Heart right ventricle (tissue), 16 donors: ENCODE results near the gene UNCX. TPM values are rescaled to one million over a fixed set of nuclear protein-coding genes. Genes with fewer than 3 reads are reported as not detected.

Source experiments
- ATAC-seq, 8 donors: fragments of 200-7000 bp; cut with Tn5 transposase; one replicate each; pipeline ENCODE4 v1.9.1; 2020; ENCODE audit warnings: mild to moderate bottlenecking in 8 of 8, moderate library complexity in 8 of 8, moderate number of reproducible peaks in 1 of 8
- DNase-seq, 2 donors: peaks; one replicate each; pipeline ENCODE4 v3.0.0-alpha.2; 2020
- H3K27ac ChIP-seq, 10 donors: fragments of 200-600 bp; sonication (generic) in 2 of 10; one replicate each; pipeline versions ENCODE4 v1.5.0 to v1.8.0; 2020 to 2022; ENCODE audit warnings: mild to moderate bottlenecking in 3 of 10
- H3K27me3 ChIP-seq, 7 donors: fragments of 200-600 bp; one replicate each; pipeline ENCODE4 v1.8.0; 2021 to 2022; ENCODE audit warnings: mild to moderate bottlenecking in 2 of 7
- H3K36me3 ChIP-seq, 9 donors: fragments of 200-600 bp; sonication (generic) in 1 of 9; one replicate each; pipeline versions ENCODE4 v1.5.0 to v1.8.0; 2020 to 2022; ENCODE audit warnings: mild to moderate bottlenecking in 2 of 9
- H3K4me1 ChIP-seq, 9 donors: fragments of 200-600 bp; sonication (generic) in 1 of 9; one replicate each; pipeline versions ENCODE4 v1.5.0 to v1.8.0; 2020 to 2022; ENCODE audit warnings: mild to moderate bottlenecking in 4 of 9
- H3K4me3 ChIP-seq, 10 donors: fragments of 200-600 bp; sonication (generic) in 2 of 10; one replicate each; pipeline versions ENCODE4 v1.5.0 to v1.8.0; 2020 to 2022; ENCODE audit warnings: mild to moderate bottlenecking in 7 of 10, moderate library complexity in 2 of 10
- H3K9me3 ChIP-seq, 11 donors: fragments of 200-600 bp in 10 of 11; sonication (generic) in 2 of 11; one replicate each; pipeline versions ENCODE4 v1.5.0 to v1.8.0; 2013 to 2022; ENCODE audit warnings: mild to moderate bottlenecking in 2 of 11, control low read depth in 1 of 11, moderate library complexity in 1 of 11
- CTCF ChIP-seq, 9 donors: fragments of 200-600 bp; sonication (generic) in 2 of 9; IDR thresholded peaks; one replicate each; pipeline versions ENCODE4 v1.5.0 to v1.8.0; 2021 to 2022; ENCODE audit warnings: antibody characterized with exemption in 9 of 9, mild to moderate bottlenecking in 5 of 9, moderate library complexity in 1 of 9
- WGBS, 2 donors: extraction: QIAGEN DNeasy Blood & Tissue Kit; methylation state at CpG; one replicate each; pipeline ENCODE4 v1.1.7; 2013; ENCODE audit warnings: inconsistent platforms in 1 of 2; 5-methylcytosine and 5-hydroxymethylcytosine counted together
- intact Hi-C, 10 donors: fragments of 100-400 bp; cut with DNase I; formaldehyde crosslinking; loops; one replicate each; pipeline versions ENCODE4 v1.11.1 to v1.14.2; 2022
- polyA plus RNA-seq, 2 donors: library from polyadenylated mRNA; stranded (reverse); fragments of 200-250 nt; gene quantifications; one replicate each; pipeline ENCODE4 v1.2.3, GENCODE V29; 2013
- total RNA-seq, 10 donors: library from RNA; stranded (reverse); fragmentation: NEBNext Ultra II Directional in 3 of 10; extraction: Animal tissue kit (Norgen Biotek cat#: 25700) in 3 of 10; gene quantifications; one replicate each; pipeline versions ENCODE4 v1.2.1 to v1.2.4, GENCODE V29; 2021 to 2023
- donor health status: Arrhythmogenic right ventricular cardiomyopathy.
- donor health status: ischemic (EF 13 %, LVEDD 7.1; RV severe dilation, severe dysfunction).
- donor health status: healthy with polysubstance abuse.
- donor health status: DM: no; HTN: yes; CAD: no.
- donor health status: DM: no; HTN: no; CAD: no.
- donor health status: ischemic (EF 25% LVEDD 6.9; RV normal size, moderate dysfunction).
- donor health status: ischemic (EF 25% LVEDD 5.7; RV mildly dilated, moderate dysfunction).
- donor health status: healthy.
- donor health status: DM: yes; HTN: yes; CAD: no.
- donor health status: Ischemic cardiomyopathy.
- donor health status: ischemic (EF 35%, LVEDD 5.7; RV mildly dilated, moderate dysfunction).
- donor health status: nonischemic (EF 11% LVEDD 7.7; RV severe dilation, severe dysfunction).
- donor health status: DM: yes; HTN: yes; CAD: no.
- donor health status: PGD.
- donor health status: ischemic (EF 29% LVEDD 5.4; RV normal size, mild dysfunction).
- donor health status: nonischemic (EF 23%, LVEDD 6.1; RV moderate dilation, normal function).

UNCX gene
- total and polyA plus RNA-seq, 12 donors = not detected

DNA sequence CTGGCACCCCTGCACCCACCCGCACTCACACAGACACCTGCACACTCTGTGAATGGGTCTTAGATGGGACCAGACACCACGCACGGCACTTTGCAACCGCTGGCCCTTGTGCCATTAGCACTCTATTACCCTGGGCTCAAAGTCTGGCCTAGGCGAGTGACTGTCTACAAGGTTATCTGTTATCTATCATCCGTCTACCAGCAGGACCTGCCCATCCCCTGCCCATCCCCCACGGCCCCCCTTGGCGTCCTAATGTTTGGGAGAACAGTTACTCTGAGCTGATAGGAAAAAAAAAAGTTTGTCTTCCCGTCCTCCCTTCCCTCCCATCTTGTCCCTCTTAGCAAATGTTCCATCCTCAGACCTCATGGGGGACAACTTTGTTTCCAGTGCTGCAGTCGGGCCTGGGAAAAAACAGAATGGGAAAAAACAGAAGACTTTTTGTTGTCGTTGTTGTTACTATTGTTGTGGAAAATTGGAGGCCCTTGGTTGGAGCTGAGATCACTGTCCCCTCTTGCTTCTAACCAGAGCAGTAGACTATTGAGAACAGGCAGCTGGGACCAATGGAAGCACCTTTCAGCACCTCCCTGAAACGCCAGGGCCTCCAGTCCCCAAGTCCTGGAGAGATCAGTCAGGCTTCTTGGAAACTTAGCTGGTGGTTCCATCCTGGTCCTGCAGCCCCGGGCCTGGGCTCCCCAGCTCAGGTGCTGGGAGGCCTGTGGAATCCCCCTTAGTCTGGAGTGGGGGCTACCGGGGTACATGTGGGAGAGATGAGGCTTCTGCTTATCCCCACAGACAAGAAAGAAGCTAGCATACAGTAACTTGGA is 12.2 kb downstream of the UNCX start:
- Histone ChIP-seq H3K27ac (no peak overlapping the region), H3K4me3 (no peak overlapping the region), H3K27me3 (peaks cover 78 to 100% (median 100%) of the 10 kb centered on the region in 7 donors), H3K4me1 (peaks cover 8 to 35% (median 29%) of the 10 kb centered on the region in 9 donors), H3K9me3 (no peaks in the 10 kb centered on the region), H3K36me3 (no peaks in the 10 kb centered on the region)
- intact Hi-C loops = no loop called here
- DNase-seq (no peak), ATAC-seq (no peak)
- 9 to 19% methylated on average over 14 of the region's 14 CpGs for WGBS, 2 donors
- no peak for TF ChIP-seq CTCF (IDR thresholded peaks at IDR 0.05)

DNA sequence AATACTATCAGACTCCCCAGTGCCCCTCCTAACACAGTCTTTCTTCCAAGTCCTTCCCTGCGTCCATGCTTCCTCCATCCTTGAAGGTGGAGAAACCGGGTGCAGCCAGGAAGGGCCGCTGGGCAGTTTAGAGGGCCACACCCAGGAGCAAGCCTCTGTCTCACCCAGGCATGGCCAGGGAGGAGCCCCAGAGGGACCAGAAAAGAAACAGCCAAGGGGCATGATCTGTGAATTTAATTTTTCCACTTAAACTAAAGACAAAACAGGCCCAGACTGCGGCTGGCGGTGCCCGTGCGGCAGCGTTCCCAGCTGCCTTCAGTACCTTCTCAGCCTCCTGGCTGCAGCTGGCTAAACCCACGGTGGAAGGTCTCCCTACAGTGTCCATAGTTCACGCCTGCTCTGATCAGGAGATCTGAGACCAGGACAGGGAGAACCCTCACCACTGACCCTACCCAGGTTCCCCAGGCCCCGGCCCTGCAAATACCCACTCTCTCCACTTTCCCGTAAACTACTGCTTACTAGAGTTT is 12.9 kb downstream of the UNCX start:
- H3K27me3 ChIP-seq = peaks cover 72 to 100% (median 100%) of the 10 kb centered on the region in 7 donors
- H3K9me3 ChIP-seq = no peaks in the 10 kb centered on the region
- intact Hi-C loops = no loop called here
- no peak for TF ChIP-seq CTCF (IDR thresholded peaks at IDR 0.05)
- no peak overlapping the region for H3K27ac ChIP-seq
- no peak for DNase-seq
- H3K4me3 ChIP-seq = no peak overlapping the region
- WGBS, 2 donors = 21 to 32% methylated on average over 12 of the region's 12 CpGs
- H3K36me3 ChIP-seq = no peaks in the 10 kb centered on the region
- ATAC-seq = no peak
- peaks cover 8 to 35% (median 29%) of the 10 kb centered on the region in 9 donors for H3K4me1 ChIP-seq

DNA sequence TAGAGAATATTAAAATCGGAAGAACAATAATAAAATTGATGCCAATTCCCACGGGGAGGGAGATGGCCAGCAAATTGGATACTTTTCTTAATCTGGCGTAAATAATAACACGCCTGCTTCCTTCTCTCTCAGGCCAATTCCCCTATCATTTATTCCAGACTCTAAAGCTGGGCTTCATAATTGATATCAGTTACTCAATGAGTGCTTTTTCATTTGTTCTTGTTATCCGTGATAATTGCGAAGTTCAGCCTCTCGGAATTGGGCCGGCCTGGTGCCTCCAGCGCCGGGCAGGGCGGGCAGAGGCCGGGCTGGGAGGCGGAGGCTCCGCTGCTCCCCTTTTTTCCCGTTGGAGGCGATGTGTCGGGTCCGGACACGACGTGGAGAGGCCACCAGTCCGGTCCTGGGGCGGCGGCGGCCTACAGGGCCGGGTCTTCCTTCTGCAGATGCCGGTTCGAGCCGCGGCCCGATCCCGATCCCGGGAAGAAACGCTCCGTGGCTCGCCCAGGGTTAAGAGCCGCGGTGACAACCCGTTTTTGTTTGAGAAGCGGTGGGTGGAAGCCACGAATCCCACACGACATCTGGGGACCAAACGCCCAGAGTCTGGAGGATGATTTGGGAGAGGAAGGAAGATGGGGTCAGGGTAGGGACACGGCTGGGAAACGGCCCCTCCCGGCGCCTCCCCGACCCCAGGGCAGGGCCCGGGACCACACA is 13.6 kb downstream of the UNCX start:
- Histone ChIP-seq H3K4me3 (peak overlapping the region in 1 of 10 donors; percentile 6), H3K27me3 (peaks cover 70 to 100% (median 100%) of the 10 kb centered on the region in 7 donors), H3K9me3 (no peaks in the 10 kb centered on the region), H3K36me3 (no peaks in the 10 kb centered on the region), H3K4me1 (peaks cover 8 to 32% (median 27%) of the 10 kb centered on the region in 9 donors), H3K27ac (no peak overlapping the region)
- DNase-seq (no peak), ATAC-seq (no peak)
- intact Hi-C loops = no loop called here
- no peak for TF ChIP-seq CTCF (IDR thresholded peaks at IDR 0.05)
- 6 to 10% methylated on average over 48 of the region's 48 CpGs for WGBS, 2 donors

DNA sequence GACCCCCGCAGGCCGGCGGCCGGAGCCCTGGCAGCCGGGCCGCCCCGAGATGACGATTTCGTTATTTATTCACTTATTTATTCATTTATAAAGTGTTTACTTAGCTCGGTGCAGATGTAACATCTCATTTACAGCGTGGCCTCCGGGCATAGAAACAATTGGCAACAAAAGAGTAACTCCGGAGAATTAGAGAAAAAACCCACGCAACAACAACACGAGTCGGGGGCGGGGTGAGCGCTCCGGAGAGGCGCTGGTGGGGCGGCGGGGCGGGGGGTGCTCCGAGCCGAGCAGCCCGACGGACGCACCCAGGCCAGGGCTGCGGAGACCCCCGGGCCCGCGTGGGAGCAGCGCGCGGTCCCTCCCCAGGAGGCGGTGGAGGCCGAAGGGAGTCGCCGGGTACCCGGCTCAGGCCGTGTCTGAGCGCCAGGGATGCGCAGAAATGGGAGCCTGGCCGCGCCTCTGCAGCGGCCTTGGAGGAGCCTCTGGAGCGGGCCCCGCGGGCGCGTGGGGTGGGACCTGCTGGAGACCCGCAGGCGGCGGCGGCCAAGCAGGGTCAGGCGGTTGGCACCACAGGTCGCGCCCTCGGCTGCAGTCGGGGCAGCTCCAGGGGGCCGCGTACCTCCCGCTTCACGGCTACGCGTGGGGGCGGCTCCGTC is 14.3 kb downstream of the UNCX start:
- no peak for DNase-seq
- peak in 1 of 8 donors; percentile 11 for ATAC-seq

More for the DNA sequence above, 14.3 kb downstream of the UNCX start:
- Histone ChIP-seq H3K27ac (no peak overlapping the region), H3K9me3 (no peaks in the 10 kb centered on the region), H3K27me3 (peaks cover 67 to 100% (median 100%) of the 10 kb centered on the region in 7 donors), H3K4me3 (peak overlapping the region in 1 of 10 donors; percentile 6), H3K4me1 (peaks cover 8 to 30% (median 25%) of the 10 kb centered on the region in 9 donors), H3K36me3 (no peaks in the 10 kb centered on the region)
- no peak for TF ChIP-seq CTCF (IDR thresholded peaks at IDR 0.05)
- WGBS, 2 donors = 3 to 4% methylated on average over 61 to 68 of the region's 68 CpGs
- intact Hi-C loops = no loop called here
